SK-N-SH treated with all-trans-retinoic acid at 6 μM for 48 hours (cell line): ENCODE results near the gene SLC2A8.

Experiments
- ATAC-seq: fragments of 200-7000 bp; cut with Tn5 transposase; 3 replicates; pipeline ENCODE4 v1.9.1; 2020; ENCODE audit warnings: mild to moderate bottlenecking, moderate library complexity
- ARNTL ChIP-seq: fragments of 450-650 bp; formaldehyde crosslinking; IDR thresholded peaks from 2 replicates; pipeline ENCODE4 v1.5.0; 2020; ENCODE audit warnings: low read depth, mild to moderate bottlenecking, moderate library complexity, borderline replicate concordance
- CREB5 ChIP-seq: fragments of 250-450 bp; sonication (Bioruptor Pico); IDR thresholded peaks from 2 replicates; pipeline ENCODE4 v1.5.1; 2020; ENCODE audit warnings: low read depth, mild to moderate bottlenecking, moderate library complexity
- CSDC2 ChIP-seq: fragments of 250-450 bp; sonication (Bioruptor Pico); IDR thresholded peaks from 2 replicates; pipeline ENCODE4 v1.5.0; 2020; ENCODE audit warnings: mild to moderate bottlenecking, moderate library complexity
- CSRNP3 ChIP-seq: fragments of 250-450 bp; sonication (Bioruptor Pico); IDR thresholded peaks from 2 replicates; pipeline ENCODE4 v1.5.1; 2021; ENCODE audit warnings: mild to moderate bottlenecking, moderate library complexity
- ESRRG ChIP-seq: fragments of 250-450 bp; sonication (Bioruptor Pico); IDR thresholded peaks from 2 replicates; pipeline ENCODE4 v1.6.1; 2021; ENCODE audit warnings: mild to moderate bottlenecking
- GLIS3 ChIP-seq: fragments of 250-450 bp; sonication (Bioruptor Pico); IDR thresholded peaks from 2 replicates; pipeline ENCODE4 v1.5.0; 2020; ENCODE audit warnings: mild to moderate bottlenecking, moderate library complexity
- ISL1 ChIP-seq: fragments of 250-450 bp; sonication (Bioruptor Pico); IDR thresholded peaks from 2 replicates; pipeline ENCODE4 v2.1.2; 2022; ENCODE audit warnings: mild to moderate bottlenecking, moderate library complexity
- OSR1 ChIP-seq: fragments of 250-450 bp; sonication (Bioruptor Pico); IDR thresholded peaks from 2 replicates; pipeline ENCODE4 v1.8.0; 2022; ENCODE audit warnings: moderate library complexity, mild to moderate bottlenecking, inconsistent platforms
- PATZ1 ChIP-seq: fragments of 250-450 bp; sonication (Bioruptor Pico); IDR thresholded peaks from 2 replicates; pipeline ENCODE4 v1.8.0; 2020; ENCODE audit warnings: mild to moderate bottlenecking, moderate library complexity, borderline replicate concordance
- POU6F1 ChIP-seq: fragments of 250-450 bp; sonication (Bioruptor Pico); IDR thresholded peaks from 2 replicates; pipeline ENCODE4 v1.8.0; 2021; ENCODE audit warnings: low read depth, mild to moderate bottlenecking, moderate library complexity, borderline replicate concordance
- PPARA ChIP-seq: fragments of 250-450 bp; sonication (Bioruptor Pico); IDR thresholded peaks from 2 replicates; pipeline ENCODE4 v1.5.0; 2020; ENCODE audit warnings: mild to moderate bottlenecking, borderline replicate concordance
- RARB ChIP-seq: fragments of 250-450 bp; sonication (Bioruptor Pico); IDR thresholded peaks from 2 replicates; pipeline ENCODE4 v1.8.0; 2021; ENCODE audit warnings: mild to moderate bottlenecking, moderate library complexity
- SNAI2 ChIP-seq: fragments of 250-450 bp; sonication (Bioruptor Pico); IDR thresholded peaks from 2 replicates; pipeline ENCODE4 v1.5.0; 2020; ENCODE audit warnings: mild to moderate bottlenecking, moderate library complexity
- TCF4 ChIP-seq: fragments of 250-450 bp; sonication (Bioruptor Pico); IDR thresholded peaks from 2 replicates; pipeline ENCODE4 v1.8.0; 2021; ENCODE audit warnings: mild to moderate bottlenecking, moderate library complexity, borderline replicate concordance
- TOX ChIP-seq: fragments of 250-450 bp; sonication (Bioruptor Pico); IDR thresholded peaks from 2 replicates; pipeline ENCODE4 v1.8.0; 2021; ENCODE audit warnings: mild to moderate bottlenecking, moderate library complexity, borderline replicate concordance
- TSHZ2 ChIP-seq: fragments of 250-450 bp; sonication (Bioruptor Pico); IDR thresholded peaks from 2 replicates; pipeline ENCODE4 v1.5.0; 2020; ENCODE audit warnings: mild to moderate bottlenecking, moderate library complexity
- ZC3H10 ChIP-seq: fragments of 250-450 bp; sonication (Bioruptor Pico); IDR thresholded peaks from 2 replicates; pipeline ENCODE4 v1.5.1; 2021; ENCODE audit warnings: mild to moderate bottlenecking, moderate library complexity
- ZFP3 ChIP-seq: fragments of 250-450 bp; sonication (Bioruptor Pico); IDR thresholded peaks from 2 replicates; pipeline ENCODE4 v1.5.0; 2020; ENCODE audit warnings: mild to moderate bottlenecking, moderate library complexity
- ZFP30 ChIP-seq: fragments of 450-650 bp; formaldehyde crosslinking; IDR thresholded peaks from 2 replicates; pipeline ENCODE4 v1.5.0; 2022; ENCODE audit warnings: mild to moderate bottlenecking, moderate library complexity
- ZNF565 ChIP-seq: fragments of 450-650 bp; formaldehyde crosslinking; conservative IDR thresholded peaks from 2 replicates; pipeline ENCODE4 v1.5.0; 2020; ENCODE audit warnings: low read depth, mild to moderate bottlenecking, moderate library complexity
- ZNF8 ChIP-seq: fragments of 450-650 bp; formaldehyde crosslinking; IDR thresholded peaks from 2 replicates; pipeline ENCODE4 v1.5.0; 2020; ENCODE audit warnings: mild to moderate bottlenecking, moderate library complexity

Gene SLC2A8

GRCh38 chr9:127361561-127361960, 35.4 kb upstream of the SLC2A8 start (continued):
- TF ChIP-seq PPARA (CRISPR knock-in tag): no peak
- TF ChIP-seq, all 23 proteins: peak for 0

- ATAC-seq: no peak
- no peak for TF ChIP-seq CSDC2 (CRISPR knock-in tag)
- no peak for TF ChIP-seq TSHZ2 (CRISPR knock-in tag)
- TF ChIP-seq ZNF565 (CRISPR knock-in tag): no peak
- no peak for TF ChIP-seq OSR1 (CRISPR knock-in tag)
- no peak for TF ChIP-seq ARNTL (CRISPR knock-in tag)
- no peak for TF ChIP-seq PATZ1 (CRISPR knock-in tag)
- no peak for TF ChIP-seq PPARA (CRISPR knock-in tag)
- TF ChIP-seq ISL1: no peak
- no peak for TF ChIP-seq ZC3H10 (CRISPR knock-in tag)
- no peak for TF ChIP-seq TCF4 (CRISPR knock-in tag)
- TF ChIP-seq TOX: no peak
- no peak for TF ChIP-seq ZFP3 (CRISPR knock-in tag)
These were observed 34.1 kb upstream of the SLC2A8 start for GRCh38 chr9:127362829-127363228.

- TF ChIP-seq GLIS3 (CRISPR knock-in tag) (no peak), CSDC2 (CRISPR knock-in tag) (no peak), PATZ1 (CRISPR knock-in tag) (no peak), PPARA (CRISPR knock-in tag) (no peak), ESRRG (CRISPR knock-in tag) (no peak), SNAI2 (CRISPR knock-in tag) (no peak), POU6F1 (CRISPR knock-in tag) (no peak), ISL1 (no peak), CREB5 (CRISPR knock-in tag) (no peak), ZFP3 (CRISPR knock-in tag) (no peak), ZFP30 (CRISPR knock-in tag) (no peak), ARNTL (CRISPR knock-in tag) (no peak), TOX (no peak), ZNF565 (CRISPR knock-in tag) (no peak), OSR1 (CRISPR knock-in tag) (no peak)
- ATAC-seq: no peak
These were observed 31.5 kb upstream of the SLC2A8 start for GRCh38 chr9:127365461-127365860.

- no peak for TF ChIP-seq ISL1
- TF ChIP-seq TOX: no peak
- no peak for TF ChIP-seq SNAI2 (CRISPR knock-in tag)
- no peak for TF ChIP-seq RARB (CRISPR knock-in tag)
- TF ChIP-seq PPARA (CRISPR knock-in tag): no peak
- TF ChIP-seq ZNF8: no peak
- no peak for TF ChIP-seq TSHZ2 (CRISPR knock-in tag)
- no peak for TF ChIP-seq CSRNP3
- TF ChIP-seq ZC3H10 (CRISPR knock-in tag): no peak
- no peak for TF ChIP-seq ZFP3 (CRISPR knock-in tag)
- no peak for TF ChIP-seq ARNTL (CRISPR knock-in tag)
- no peak for ATAC-seq
These were observed 30.4 kb upstream of the SLC2A8 start for GRCh38 chr9:127366594-127366993.
